NCI-H1436 (cell line): ENCODE results near the gene YIPF2.

Experiments used
- DNase-seq: peaks from one replicate; lab custom pipeline; 2025; lab: John Stamatoyannopoulos, UW

The YIPF2 gene

GRCh38 chr19:10874024-10874423 lies 54.4 kb downstream of the YIPF2 start:
- no peak for DNase-seq

GRCh38 chr19:10872546-10873107 lies 55.8 kb downstream of the YIPF2 start:
- no peak for DNase-seq
